ENCODE data around the gene FOXO1.

FOXO1 gene

DNA sequence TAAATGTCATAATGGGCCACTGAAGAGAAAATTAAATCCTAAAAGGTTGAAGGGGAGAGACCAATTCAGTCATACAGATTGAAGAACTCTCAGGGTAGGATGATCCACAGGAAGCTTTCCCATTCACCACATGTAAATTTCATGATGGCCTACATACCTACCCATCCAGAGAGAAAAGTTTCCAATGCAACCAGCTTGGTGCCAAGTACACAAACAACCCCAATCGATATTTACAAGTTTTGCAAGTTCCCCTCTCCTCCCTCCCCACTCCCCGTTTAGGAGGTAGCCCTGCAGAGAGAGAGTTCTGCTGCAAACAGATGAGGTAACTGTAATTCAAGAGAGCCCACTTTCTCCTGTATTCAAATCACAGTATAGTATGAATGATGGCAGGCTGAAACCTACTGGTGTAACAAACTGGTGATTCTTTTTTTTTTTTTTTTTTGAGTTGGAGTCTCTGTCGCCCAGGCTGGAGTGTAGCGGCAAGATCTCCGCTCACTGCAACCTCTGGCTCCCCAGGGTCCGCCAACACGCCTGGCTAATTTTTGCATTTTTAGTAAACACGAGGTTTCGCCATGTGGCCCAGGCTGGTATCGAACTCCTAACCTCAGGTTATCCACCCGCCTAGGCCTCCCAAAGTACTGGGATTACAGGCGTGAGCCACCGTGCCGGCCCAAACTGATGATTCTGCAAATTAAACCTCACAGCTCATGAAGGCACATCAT lies 14.4 kb downstream of the FOXO1 start:
- DNase-seq (ENCODE audit: low read depth): no peak
- TF ChIP-seq, protein P1, sequence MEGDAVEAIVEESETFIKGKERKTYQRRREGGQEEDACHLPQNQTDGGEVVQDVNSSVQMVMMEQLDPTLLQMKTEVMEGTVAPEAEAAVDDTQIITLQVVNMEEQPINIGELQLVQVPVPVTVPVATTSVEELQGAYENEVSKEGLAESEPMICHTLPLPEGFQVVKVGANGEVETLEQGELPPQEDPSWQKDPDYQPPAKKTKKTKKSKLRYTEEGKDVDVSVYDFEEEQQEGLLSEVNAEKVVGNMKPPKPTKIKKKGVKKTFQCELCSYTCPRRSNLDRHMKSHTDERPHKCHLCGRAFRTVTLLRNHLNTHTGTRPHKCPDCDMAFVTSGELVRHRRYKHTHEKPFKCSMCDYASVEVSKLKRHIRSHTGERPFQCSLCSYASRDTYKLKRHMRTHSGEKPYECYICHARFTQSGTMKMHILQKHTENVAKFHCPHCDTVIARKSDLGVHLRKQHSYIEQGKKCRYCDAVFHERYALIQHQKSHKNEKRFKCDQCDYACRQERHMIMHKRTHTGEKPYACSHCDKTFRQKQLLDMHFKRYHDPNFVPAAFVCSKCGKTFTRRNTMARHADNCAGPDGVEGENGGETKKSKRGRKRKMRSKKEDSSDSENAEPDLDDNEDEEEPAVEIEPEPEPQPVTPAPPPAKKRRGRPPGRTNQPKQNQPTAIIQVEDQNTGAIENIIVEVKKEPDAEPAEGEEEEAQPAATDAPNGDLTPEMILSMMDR (IDR thresholded peaks at IDR 0.05; ENCODE audit: control insufficient read depth, extremely low read depth, insufficient read depth): no peak
- no peak overlapping the region for H3K4me3 ChIP-seq (ENCODE audit: low read depth, low read length)

DNA sequence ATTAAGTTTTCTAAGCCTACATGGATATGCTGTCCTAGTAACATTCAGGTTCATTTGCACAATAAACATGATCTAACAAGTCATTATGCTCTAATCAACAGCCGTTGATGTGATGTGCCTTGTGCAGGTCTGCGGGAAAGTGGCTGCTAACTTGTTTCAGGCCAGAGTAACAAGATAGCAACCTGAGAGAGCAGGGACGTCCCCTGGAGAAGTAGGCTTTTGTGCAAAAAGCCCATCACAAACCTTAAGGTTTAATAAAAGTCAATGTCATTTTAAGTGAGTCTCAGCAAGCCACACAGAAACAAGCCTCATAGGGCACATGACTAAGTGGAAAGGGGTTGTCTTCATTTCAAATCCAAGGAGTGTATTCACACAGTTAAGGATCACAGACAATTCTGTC lies 17.6 kb downstream of the FOXO1 start:
- TF ChIP-seq, protein P1 (IDR thresholded peaks at IDR 0.05; ENCODE audit: control insufficient read depth, extremely low read depth, insufficient read depth): no peak
- H3K4me3 ChIP-seq (ENCODE audit: low read depth, low read length): no peak overlapping the region
- no peak for DNase-seq (ENCODE audit: low read depth)

- TF ChIP-seq, protein P1 (IDR thresholded peaks at IDR 0.05; ENCODE audit: control insufficient read depth, extremely low read depth, insufficient read depth): no peak
- DNase-seq (ENCODE audit: low read depth): no peak
- H3K4me3 ChIP-seq (ENCODE audit: low read depth, low read length): no peak overlapping the region
These were observed 18.4 kb downstream of the FOXO1 start for GRCh38 chr13:40648040-40648439.

DNA sequence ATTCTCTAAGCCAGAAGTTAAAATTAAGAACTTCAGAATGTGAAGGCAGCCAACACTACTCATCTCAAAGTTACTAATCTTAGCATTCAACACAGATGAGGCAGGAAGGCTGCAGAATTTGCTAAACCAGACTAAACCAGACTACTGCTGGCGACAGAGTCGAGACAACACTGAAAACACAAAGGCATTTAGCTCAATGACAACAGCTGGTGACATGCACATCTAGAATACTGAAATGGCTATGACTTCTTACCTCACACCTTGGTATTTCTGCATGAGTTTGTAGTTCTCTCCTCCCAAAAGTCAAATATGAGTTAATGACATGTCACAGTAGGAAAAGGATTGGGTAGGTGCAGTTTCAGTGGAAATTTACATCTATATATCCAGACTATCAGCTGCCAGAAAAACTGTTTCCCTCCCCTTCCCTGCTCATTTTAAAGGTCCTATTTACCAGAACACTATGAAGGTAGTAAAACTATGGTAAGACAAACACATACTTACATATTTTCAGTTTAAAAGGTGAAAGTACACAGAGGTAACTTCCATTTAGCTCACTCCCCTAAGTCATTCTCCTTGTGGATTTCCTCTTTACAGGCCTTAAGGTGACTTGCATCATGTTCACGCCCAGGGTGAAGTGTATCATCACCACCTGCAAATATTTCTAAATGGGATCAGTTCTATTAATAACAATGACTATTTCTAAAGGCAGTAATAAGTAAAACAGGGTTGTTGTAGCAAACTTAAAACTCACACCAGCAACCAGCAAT lies 21.4 kb downstream of the FOXO1 start:
- no peak overlapping the region for H3K4me3 ChIP-seq (ENCODE audit: low read depth, low read length)
- TF ChIP-seq, protein P1 (IDR thresholded peaks at IDR 0.05; ENCODE audit: control insufficient read depth, extremely low read depth, insufficient read depth): no peak
- no peak for DNase-seq (ENCODE audit: low read depth)

DNA sequence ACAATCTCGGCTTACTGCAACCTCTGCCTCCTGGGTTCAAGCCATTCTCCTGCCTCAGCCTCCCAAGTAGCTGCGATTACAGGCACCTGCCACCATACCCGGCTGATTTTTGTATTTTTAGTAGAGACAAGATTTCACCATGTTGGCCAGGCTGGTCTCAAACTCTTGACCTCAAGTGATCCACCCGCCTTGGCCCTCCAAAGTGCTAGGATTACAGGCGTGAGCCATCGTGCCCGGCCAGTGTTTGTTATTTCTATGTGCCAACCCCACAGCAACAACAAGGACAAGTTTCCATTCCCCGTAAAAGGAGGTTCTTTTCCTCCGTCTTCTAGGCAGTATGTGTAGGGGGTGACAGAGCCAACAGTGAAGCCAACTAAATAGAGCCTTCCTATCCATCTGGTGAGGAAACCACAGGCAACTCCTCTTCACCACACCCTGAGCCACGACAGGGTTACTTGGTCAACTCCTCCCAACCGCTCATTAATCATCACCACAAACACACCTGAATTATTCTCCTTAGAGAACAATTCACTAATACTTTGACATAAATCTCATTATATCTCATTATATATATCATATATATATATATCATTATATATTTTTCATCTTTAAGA lies 25.5 kb downstream of the FOXO1 start:
- TF ChIP-seq, protein P1 (IDR thresholded peaks at IDR 0.05; ENCODE audit: control insufficient read depth, extremely low read depth, insufficient read depth): no peak
- no peak overlapping the region for H3K4me3 ChIP-seq (ENCODE audit: low read depth, low read length)
- DNase-seq (ENCODE audit: low read depth): no peak

GRCh38 chr13:40640202-40640601 lies 26.2 kb downstream of the FOXO1 start:
- TF ChIP-seq, protein P1 (IDR thresholded peaks at IDR 0.05; ENCODE audit: control insufficient read depth, extremely low read depth, insufficient read depth): no peak
- no peak overlapping the region for H3K4me3 ChIP-seq (ENCODE audit: low read depth, low read length)
- DNase-seq (ENCODE audit: low read depth): no peak
